ENCODE results near the gene UTRN. TPM values are rescaled to one million over a fixed set of nuclear protein-coding genes. Genes with fewer than 3 reads are reported as not detected.

UTRN gene
- total and polyA plus RNA-seq, 10 of the 15 experiments (the other 5 are each of a cell fraction or from before 2014, with no cell fraction given): 1.6 to 52.6 (median 25.5) TPM

DNA sequence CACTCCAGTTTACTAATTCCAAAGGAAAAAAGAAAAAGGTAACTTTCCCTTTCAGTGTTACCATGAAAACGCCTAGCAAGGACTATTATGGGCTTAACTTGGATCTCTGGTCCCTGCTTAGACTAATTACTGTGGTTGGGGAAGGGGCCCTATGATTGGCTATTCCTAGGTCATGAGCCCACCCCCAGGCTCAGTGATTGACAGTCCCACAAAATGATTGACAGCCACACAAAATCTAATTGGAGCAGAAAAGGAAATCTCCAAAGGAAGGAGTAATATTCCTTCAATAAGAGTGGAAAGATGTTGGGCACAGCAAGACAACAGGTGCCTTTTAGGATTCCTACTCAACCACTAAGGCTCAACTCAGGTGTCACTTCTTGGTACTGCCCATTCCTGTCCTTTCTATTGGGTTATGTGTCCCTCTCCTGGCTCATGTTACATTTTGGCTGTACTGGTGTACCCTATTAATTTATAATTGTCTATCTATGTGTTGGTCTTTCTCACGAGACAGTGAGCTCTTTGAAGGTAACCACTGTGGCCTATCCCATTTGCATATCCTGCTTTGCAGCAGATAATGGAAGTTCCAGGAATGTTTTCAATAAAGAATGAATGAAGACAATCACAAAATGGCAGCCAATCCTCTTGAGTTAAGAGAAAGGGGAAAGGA lies 5.5 kb upstream of the UTRN start (continued):
- TF ChIP-seq EP300 (IDR thresholded peaks at IDR 0.05; ENCODE audit: borderline replicate concordance in 1 of 2, control insufficient read depth in 1 of 2, low read depth in 2 of 2, low read length in 2 of 2): no peak

DNA sequence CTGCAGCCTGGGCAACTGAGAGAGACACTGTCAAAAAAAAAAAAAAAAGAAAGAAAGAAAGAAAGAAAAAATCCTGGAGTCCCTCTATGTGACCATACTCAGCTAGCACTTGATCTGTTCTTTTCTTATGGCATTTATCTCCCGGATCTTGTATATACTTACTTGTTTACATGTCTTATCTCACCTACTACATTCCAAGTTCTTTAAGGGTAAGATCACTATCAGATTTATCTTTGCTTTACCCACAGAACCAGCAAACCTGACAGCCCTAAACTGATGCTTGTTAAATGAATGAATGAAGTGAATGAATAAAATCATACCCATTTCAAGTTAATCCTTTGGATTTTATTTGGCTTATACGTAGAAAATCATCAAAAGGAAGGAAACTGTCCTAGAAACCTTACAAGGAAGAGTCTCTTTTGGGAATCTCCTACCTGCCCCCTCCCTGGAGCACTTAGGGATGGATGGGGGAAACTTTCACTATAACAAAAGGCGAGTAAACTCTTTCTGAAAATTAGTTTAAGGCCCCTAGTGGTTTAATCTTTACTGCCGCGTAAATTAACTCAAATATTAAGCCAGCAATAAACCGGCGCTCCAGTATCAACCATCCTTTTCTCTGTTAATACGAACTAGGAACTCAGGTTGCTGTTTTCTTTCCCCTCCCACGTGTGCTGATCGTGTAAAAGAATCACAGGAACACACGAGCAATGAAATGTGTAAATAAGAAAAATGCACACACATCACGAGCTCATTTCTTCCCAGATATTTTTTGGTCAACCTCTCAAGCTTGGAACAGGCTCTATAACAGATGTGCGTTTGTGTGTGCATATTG lies 1.3 kb upstream of the UTRN start:
- RAD21 ChIA-PET (ENCODE audit: unreplicated experiment): no interaction called here
- Histone ChIP-seq H2AFZ (ENCODE audit: control insufficient read depth, low read depth, low read length) (no peak overlapping the region), H3K27ac (ENCODE audit: control insufficient read depth, insufficient read depth) (no peak overlapping the region), H3K27me3 (replicated peaks in 1 of 2; ENCODE audit: control insufficient read depth in 2 of 2, insufficient read depth in 2 of 2, low read length in 1 of 2) (peaks cover 8 to 9% of the 10 kb centered on the region in 2 experiments; a peak in 3 of 4 replicates), H4K20me1 (ENCODE audit: control insufficient read depth, insufficient read depth) (no peaks in the 10 kb centered on the region), H3K36me3 (ENCODE audit: control insufficient read depth in 2 of 2, insufficient read depth in 2 of 2, low read length in 1 of 2) (no peaks in the 10 kb centered on the region), H3K9me3 (replicated peaks; ENCODE audit: control insufficient read depth, insufficient read depth, low read length) (no peaks in the 10 kb centered on the region), H3K9ac (ENCODE audit: control insufficient read depth, insufficient read depth, low read length) (no peak overlapping the region; the same call in 1 of the 2 replicates), H3K4me1 (ENCODE audit: control insufficient read depth, insufficient read depth, low read length) (no peaks in the 10 kb centered on the region), H3K4me2 (ENCODE audit: control insufficient read depth, insufficient read depth) (peak overlapping the region; percentile 81), H3K4me3 (peak overlapping the region; percentile 91), H3K79me2 (ENCODE audit: control insufficient read depth, insufficient read depth, low read length) (no peaks in the 10 kb centered on the region)
- SMC1A ChIA-PET (ENCODE audit: uncharacterized antibody, unreplicated experiment): no interaction called here
- TF ChIP-seq ZNF24 (IDR thresholded peaks at IDR 0.05) (0 out of 2 replicates have a peak, but pooled peaks have one; percentile 46), NFYA (IDR thresholded peaks at IDR 0.05; ENCODE audit: borderline replicate concordance, low read depth, low read length) (no peak), RBBP5 (conservative IDR thresholded peaks at IDR 0.05) (no peak), ZZZ3 (IDR thresholded peaks at IDR 0.05; ENCODE audit: control insufficient read depth, insufficient read length, low read depth) (no peak), TCF3 (IDR thresholded peaks at IDR 0.05; ENCODE audit: borderline replicate concordance, insufficient read depth, low read depth, low read length) (no peak)
- TF ChIP-seq, protein P1, sequence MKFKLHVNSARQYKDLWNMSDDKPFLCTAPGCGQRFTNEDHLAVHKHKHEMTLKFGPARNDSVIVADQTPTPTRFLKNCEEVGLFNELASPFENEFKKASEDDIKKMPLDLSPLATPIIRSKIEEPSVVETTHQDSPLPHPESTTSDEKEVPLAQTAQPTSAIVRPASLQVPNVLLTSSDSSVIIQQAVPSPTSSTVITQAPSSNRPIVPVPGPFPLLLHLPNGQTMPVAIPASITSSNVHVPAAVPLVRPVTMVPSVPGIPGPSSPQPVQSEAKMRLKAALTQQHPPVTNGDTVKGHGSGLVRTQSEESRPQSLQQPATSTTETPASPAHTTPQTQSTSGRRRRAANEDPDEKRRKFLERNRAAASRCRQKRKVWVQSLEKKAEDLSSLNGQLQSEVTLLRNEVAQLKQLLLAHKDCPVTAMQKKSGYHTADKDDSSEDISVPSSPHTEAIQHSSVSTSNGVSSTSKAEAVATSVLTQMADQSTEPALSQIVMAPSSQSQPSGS (IDR thresholded peaks at IDR 0.05; ENCODE audit: low read length): no peak
- CTCF ChIA-PET: interaction anchor here (1.3 kb wide), 1 partner anchor 58 kb away, joined by 3 read pairs; no protein-coding TSS in a partner anchor
- intact Hi-C loops (cut with micrococcal nuclease; ENCODE audit: unreplicated experiment): no loop called here
- no TSS peak for BruUV-seq (replicated peaks)
- in situ Hi-C loops (cut with MboI): no loop called here
- 11% methylated on average over 13 of the region's 13 CpGs for whole genome bisulfite sequencing (ENCODE audit: insufficient coverage, insufficient replicate concordance, low lambda C conversion rate, missing lambda C conversion rate)
- ATAC-seq: no peak
- peak; percentile 77 for FAIRE-seq
- POLR2A ChIA-PET: no interaction called here
- no peak for DNase-seq (ENCODE audit: low read depth, low spot score)

Data from GM12878 (cell line).